Measurements from ENCODE around the gene PTCHD1.
A peak's percentile ranks its signal among the peaks of the same experiment; 100 is the strongest.

PTCHD1 gene

DNA sequence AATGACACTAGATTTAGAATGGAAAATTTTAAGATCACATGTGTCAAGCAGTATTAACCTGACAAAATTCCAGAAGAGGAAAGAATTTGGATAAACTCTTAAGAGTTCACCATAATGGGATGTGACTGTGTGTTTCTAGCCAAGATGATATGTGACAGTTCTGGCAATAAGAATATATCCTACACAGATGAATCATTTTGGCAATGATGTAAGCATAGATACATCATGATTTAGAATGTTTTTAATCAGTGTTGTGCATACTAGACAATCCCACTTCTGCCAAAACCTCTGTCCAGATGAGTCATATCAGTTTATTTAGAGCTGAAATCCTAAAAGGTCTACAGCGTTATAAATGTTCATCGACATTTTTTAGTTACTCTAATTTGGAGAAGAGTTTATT is 48.8 kb downstream of the PTCHD1 start:
- TF ChIP-seq, protein P1, sequence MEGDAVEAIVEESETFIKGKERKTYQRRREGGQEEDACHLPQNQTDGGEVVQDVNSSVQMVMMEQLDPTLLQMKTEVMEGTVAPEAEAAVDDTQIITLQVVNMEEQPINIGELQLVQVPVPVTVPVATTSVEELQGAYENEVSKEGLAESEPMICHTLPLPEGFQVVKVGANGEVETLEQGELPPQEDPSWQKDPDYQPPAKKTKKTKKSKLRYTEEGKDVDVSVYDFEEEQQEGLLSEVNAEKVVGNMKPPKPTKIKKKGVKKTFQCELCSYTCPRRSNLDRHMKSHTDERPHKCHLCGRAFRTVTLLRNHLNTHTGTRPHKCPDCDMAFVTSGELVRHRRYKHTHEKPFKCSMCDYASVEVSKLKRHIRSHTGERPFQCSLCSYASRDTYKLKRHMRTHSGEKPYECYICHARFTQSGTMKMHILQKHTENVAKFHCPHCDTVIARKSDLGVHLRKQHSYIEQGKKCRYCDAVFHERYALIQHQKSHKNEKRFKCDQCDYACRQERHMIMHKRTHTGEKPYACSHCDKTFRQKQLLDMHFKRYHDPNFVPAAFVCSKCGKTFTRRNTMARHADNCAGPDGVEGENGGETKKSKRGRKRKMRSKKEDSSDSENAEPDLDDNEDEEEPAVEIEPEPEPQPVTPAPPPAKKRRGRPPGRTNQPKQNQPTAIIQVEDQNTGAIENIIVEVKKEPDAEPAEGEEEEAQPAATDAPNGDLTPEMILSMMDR (IDR thresholded peaks at IDR 0.05; ENCODE audit: insufficient read depth, missing control alignments): no peak
- FAIRE-seq (peak; percentile 38), DNase-seq (ENCODE audit: insufficient read length, low spot score) (no peak)

DNA sequence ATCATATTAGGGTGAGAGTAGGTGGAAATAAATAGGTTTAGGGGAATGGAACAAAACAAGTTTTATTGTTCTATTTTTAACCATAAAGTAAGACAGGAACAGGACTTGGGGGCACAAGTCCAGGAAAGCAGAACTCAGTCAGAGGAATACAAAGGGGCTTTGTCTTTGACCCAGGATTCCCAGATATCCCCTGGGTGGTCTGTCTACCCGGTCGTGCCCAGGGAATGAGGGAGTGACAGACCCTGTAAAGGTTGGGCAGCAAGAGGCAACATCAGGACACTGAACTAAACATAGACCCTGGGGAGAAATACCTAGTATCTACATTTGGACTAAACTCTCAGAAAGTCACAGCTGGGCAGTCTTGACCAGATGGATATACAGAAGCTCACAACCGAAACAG is 50.6 kb downstream of the PTCHD1 start:
- TF ChIP-seq, protein P1 (IDR thresholded peaks at IDR 0.05; ENCODE audit: insufficient read depth, missing control alignments): no peak
- no peak for DNase-seq (ENCODE audit: insufficient read length, low spot score)
- FAIRE-seq: no peak

DNA sequence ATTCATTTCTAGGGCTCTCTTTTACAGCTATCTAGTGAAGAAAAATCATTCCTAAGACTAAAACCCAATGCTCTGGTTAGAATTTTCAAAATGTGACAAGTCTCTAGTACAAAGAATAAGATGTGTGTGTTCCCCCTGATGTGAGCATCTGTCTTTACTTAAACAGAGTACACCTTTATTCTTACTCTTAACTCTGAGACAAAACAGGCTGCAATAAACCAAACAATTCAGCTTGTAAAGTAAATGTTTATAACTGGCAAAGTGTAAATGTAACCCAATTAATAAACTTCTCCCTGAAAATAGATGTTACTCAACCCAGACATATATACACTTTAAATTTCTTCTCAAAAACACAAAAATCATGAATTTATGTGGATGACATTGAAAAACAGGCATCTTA is 51.6 kb downstream of the PTCHD1 start:
- TF ChIP-seq, protein P1 (IDR thresholded peaks at IDR 0.05; ENCODE audit: insufficient read depth, missing control alignments): no peak
- FAIRE-seq (peak; percentile 55), DNase-seq (ENCODE audit: insufficient read length, low spot score) (no peak)

DNA sequence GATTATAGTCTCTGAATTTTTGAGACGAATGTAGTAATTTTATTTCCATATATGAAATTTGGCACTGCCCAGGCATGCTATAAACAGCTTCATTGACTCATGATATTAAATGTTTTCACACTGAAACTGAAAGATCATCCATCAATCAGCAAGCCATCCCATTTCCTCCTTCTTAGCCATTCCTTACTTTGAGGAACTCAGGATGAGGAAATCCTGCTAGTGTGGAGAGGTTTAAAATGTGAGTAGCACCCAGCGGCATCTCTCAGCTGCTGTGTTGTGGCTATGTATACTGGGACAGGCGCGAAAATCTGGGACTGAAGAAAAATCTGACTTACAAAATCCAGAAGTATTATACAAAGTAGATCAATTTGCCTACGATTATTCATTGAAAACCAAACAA is 52.1 kb downstream of the PTCHD1 start:
- TF ChIP-seq, protein P1 (IDR thresholded peaks at IDR 0.05; ENCODE audit: insufficient read depth, missing control alignments): no peak
- FAIRE-seq (no peak), DNase-seq (ENCODE audit: insufficient read length, low spot score) (no peak)

DNA sequence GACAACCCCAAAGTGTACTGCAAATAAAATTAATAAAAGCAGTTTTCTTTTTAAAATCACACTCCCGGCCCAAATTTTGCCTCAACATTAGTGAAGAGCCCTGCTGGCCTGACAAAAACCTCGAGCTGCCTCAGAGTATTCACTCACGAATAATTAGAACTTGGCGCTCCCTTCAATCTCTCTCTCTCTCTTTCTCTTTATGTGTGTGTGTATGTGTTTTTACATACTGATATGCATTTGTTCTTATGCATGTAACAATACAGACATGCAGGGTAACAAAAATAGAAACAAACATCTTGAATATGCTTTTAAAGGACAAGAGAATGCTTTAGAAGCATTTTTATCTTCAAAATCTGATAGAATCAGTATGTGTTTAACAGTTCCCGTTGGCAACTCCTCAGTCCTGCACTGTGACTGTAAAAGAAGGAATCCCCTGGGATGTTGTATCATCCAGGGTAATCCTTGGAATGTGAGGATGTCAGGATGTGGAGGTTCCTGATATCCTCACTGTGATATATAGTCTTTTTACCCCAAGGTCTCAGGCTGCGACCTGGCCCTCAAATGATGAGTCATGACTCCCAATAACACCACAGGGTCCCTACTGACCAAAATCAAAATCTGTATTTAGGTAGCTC is 53.0 kb downstream of the PTCHD1 start:
- TF ChIP-seq, protein P1 (IDR thresholded peaks at IDR 0.05; ENCODE audit: insufficient read depth, missing control alignments): no peak
- DNase-seq (ENCODE audit: insufficient read length, low spot score): no peak
- no peak for FAIRE-seq

DNA sequence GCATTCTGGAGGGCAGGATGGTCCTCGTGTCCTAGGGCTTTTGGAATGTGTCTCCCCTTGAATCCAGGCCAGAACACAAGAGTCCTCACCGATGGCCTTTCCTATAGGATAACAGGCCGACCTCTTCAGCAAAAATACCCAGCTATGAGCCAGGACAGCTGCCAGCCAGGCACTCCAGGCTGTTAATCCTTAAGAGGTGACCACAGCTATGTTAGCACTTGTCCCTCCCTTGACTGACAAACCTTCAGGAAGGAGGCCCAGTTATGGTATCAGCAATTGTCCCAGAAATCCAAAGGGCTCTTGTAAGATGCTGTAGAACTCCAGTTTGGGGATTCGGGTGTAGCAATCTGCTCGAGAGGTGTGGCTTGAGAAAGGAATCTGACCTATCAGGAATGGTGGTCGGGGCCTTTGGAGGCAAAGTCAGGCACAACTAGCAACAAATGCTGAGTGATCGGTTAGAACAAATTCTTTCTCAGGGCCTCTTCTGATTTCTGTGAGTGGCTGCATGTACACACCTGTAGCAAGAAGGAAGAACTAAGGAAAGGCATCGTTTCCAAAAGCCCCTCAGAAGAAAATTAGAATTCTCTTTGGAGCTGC is 54.6 kb downstream of the PTCHD1 start:
- FAIRE-seq (peak; percentile 29), DNase-seq (ENCODE audit: insufficient read length, low spot score) (no peak)
- TF ChIP-seq, protein P1 (IDR thresholded peaks at IDR 0.05; ENCODE audit: insufficient read depth, missing control alignments): no peak

DNA sequence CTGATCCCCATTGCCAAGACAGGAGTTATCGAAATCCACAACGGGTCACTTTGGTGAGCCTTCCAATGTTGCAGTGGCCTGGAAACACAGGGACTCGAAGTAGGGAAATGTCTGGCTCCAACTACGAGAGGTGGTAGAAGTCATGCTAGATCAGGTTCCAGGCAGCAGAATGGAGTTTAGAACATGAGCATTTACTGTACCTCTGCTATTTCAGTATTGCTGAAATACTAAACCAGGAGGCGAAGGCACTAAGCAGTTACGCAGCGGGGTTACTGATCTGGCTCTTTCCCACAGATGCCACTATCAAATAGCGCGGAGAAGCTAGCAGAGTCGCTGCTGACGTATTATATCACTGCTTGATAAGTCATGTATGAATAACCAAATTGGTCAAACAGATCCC is 56.3 kb downstream of the PTCHD1 start:
- TF ChIP-seq, protein P1 (IDR thresholded peaks at IDR 0.05; ENCODE audit: insufficient read depth, missing control alignments): no peak
- FAIRE-seq (no peak), DNase-seq (ENCODE audit: insufficient read length, low spot score) (no peak)

Measured in D721Med (cell line).